HG02870 (cell line): ENCODE results near the gene PCNX3.

Experiments
- ATAC-seq: cut with Tn5 transposase; IDR thresholded peaks from one replicate; pipeline ENCODE4 v1.9.1; 2021; ENCODE audit warnings: mild to moderate bottlenecking, moderate library complexity; ENCODE audit not compliant: unreplicated experiment

PCNX3 gene

GRCh38 chr11:65596520-65596919 is 19.1 kb upstream of the PCNX3 start:
- ATAC-seq: no peak

- no peak for ATAC-seq
These were observed 17.3 kb upstream of the PCNX3 start for GRCh38 chr11:65598258-65598699.

GRCh38 chr11:65599216-65599954 is 16.2 kb upstream of the PCNX3 start:
- no peak for ATAC-seq

GRCh38 chr11:65599955-65600246 is 15.7 kb upstream of the PCNX3 start:
- ATAC-seq: no peak

- no peak for ATAC-seq
These were observed 11.3 kb upstream of the PCNX3 start for GRCh38 chr11:65604258-65604657.

GRCh38 chr11:65606876-65607613 is 8.5 kb upstream of the PCNX3 start:
- no peak for ATAC-seq

GRCh38 chr11:65607614-65608426 is 7.8 kb upstream of the PCNX3 start:
- ATAC-seq: no peak

- ATAC-seq: no peak
These were observed 6.3 kb upstream of the PCNX3 start for GRCh38 chr11:65609229-65609628.

- ATAC-seq: no peak
These were observed 5.9 kb upstream of the PCNX3 start for GRCh38 chr11:65609665-65610064.

- ATAC-seq: no peak
These were observed 5.2 kb upstream of the PCNX3 start for GRCh38 chr11:65610404-65610803.

- no peak for ATAC-seq
These were observed 4.4 kb upstream of the PCNX3 start for GRCh38 chr11:65611028-65611757.

GRCh38 chr11:65611758-65612603 is 3.6 kb upstream of the PCNX3 start:
- ATAC-seq: no peak

GRCh38 chr11:65612691-65613090 is 2.9 kb upstream of the PCNX3 start:
- ATAC-seq: no peak

- no peak for ATAC-seq
These were observed 2.3 kb upstream of the PCNX3 start for GRCh38 chr11:65613091-65613928.

GRCh38 chr11:65615950-65616574 is 486 bp downstream of the PCNX3 start:
- peak; percentile 0 for ATAC-seq

GRCh38 chr11:65616575-65617001 is 1.0 kb downstream of the PCNX3 start:
- ATAC-seq: no peak

- no peak for ATAC-seq
These were observed 1.7 kb downstream of the PCNX3 start for GRCh38 chr11:65617136-65617850.
